Gastrocnemius medialis (tissue), 4 donors: Measurements from ENCODE around the gene UBE3A. TPM values are rescaled to one million over a fixed set of nuclear protein-coding genes. Genes with fewer than 3 reads are reported as not detected.
A peak's percentile ranks its signal among the peaks of the same experiment; 100 is the strongest.

Source experiments
- ATAC-seq, 2 donors: fragments of 150-250 bp; one replicate each; pipeline ENCODE4 v1.9.1; 2016
- DNase-seq, 2 donors: peaks; one replicate each; pipeline ENCODE4 v3.0.0-alpha.2; 2019
- H3K27ac ChIP-seq, 4 donors: fragments of 200-600 bp; sonication (generic); 1 replicate in 1 of 4; 2 replicates in 3 of 4; pipeline ENCODE4 v1.5.1; 2016 to 2018; ENCODE audit warnings: mild to moderate bottlenecking in 2 of 4, moderate library complexity in 1 of 4
- H3K27me3 ChIP-seq, 3 donors: fragments of 200-600 bp; sonication (generic) in 2 of 3; 1 replicate in 1 of 3; 2 replicates in 2 of 3; pipeline versions ENCODE4 v1.5.1 to v1.6.0; 2016 to 2019; ENCODE audit warnings: mild to moderate bottlenecking in 1 of 3, moderate library complexity in 1 of 3
- H3K36me3 ChIP-seq, 2 donors: fragments of 200-600 bp; sonication (generic) in 1 of 2; one replicate each; pipeline ENCODE4 v1.5.1; 2017 to 2018
- H3K4me1 ChIP-seq, 2 donors: fragments of 200-600 bp; sonication (generic) in 1 of 2; one replicate each; pipeline ENCODE4 v1.5.1; 2016 to 2017; ENCODE audit warnings: mild to moderate bottlenecking in 2 of 2
- H3K4me3 ChIP-seq, 4 donors: fragments of 200-600 bp; sonication (generic) in 3 of 4; 1 replicate in 1 of 4; 2 replicates in 3 of 4; pipeline ENCODE4 v1.5.1; 2016 to 2019; ENCODE audit warnings: mild to moderate bottlenecking in 2 of 4
- H3K9me3 ChIP-seq, 3 donors: fragments of 200-600 bp; sonication (generic) in 2 of 3; 1 replicate in 1 of 3; 2 replicates in 2 of 3; pipeline ENCODE4 v1.5.1; 2016 to 2019
- POLR2A ChIP-seq, 2 donors: fragments of 450-650 bp; IDR thresholded peaks; one replicate each; pipeline ENCODE4 v1.6.1; 2017; ENCODE audit warnings: antibody characterized with exemption in 2 of 2, mild to moderate bottlenecking in 2 of 2, moderate library complexity in 2 of 2
- in situ Hi-C, 4 donors: fragments of 200-750 bp; cut with MboI; loops; one replicate each; pipeline versions ENCODE4 v1.15.0 to v1.8.0; 2017; ENCODE audit warnings: low sequenced_read_pairs in 4 of 4
- intact Hi-C: fragments of 100-400 bp; cut with DNase I; formaldehyde crosslinking; loops from one replicate; pipeline ENCODE4 v1.15.1; 2023; ENCODE audit warnings: low total_unique reads
- total RNA-seq, 4 donors: library from RNA; depleted of rRNA; stranded (reverse); fragments of >200 nt; gene quantifications; one replicate each; pipeline versions ENCODE4 v1.1.0 to v1.2.3, GENCODE V29; 2016
- TF ChIP-seq, protein P1 (sequence below), 5 experiments: fragments of 450-650 bp in 3 of 5; fragments of 200-600 bp in 2 of 5; sonication (generic) in 2 of 5; IDR thresholded peaks in 4 of 5; conservative IDR thresholded peaks in 1 of 5; 1 replicate in 4 of 5; 2 replicates in 1 of 5; pipeline ENCODE4 v1.5.1; 2016 to 2019; ENCODE audit warnings: antibody characterized with exemption in 5 of 5, mild to moderate bottlenecking in 3 of 5, moderate library complexity in 3 of 5

The UBE3A gene
- total RNA-seq, 4 donors from 2014 or later: 107 to 154 (median 130) TPM

DNA sequence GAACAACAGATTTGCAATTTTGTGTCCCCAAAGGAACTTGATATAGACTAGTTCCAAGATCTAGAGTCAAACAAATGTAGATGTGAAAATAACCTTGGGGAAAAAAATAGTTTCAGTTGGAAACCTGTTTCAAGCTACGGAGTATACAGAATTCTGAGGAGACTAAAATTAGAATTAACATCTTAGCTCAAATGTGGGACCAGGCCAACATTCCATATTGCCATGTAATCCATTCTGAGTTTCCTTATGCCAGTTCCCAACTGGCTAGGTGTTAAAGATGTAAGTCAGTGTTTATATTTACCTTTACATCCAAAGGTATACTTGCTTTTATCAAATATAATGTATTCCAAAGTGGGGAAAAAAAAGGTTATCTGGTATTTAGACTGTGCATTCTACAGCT, 76.3 kb downstream of the UBE3A start:
- peak; percentile 54 to 61 for ATAC-seq
- H3K27ac ChIP-seq: peak overlapping the region in 3 of 4 donors; percentile 17 to 35 (median 28)
- in situ Hi-C loops: loop anchor here in 1 of 4 donors (10.0 kb wide), 1 partner anchor 52 kb away; no protein-coding TSS in a partner anchor

DNA sequence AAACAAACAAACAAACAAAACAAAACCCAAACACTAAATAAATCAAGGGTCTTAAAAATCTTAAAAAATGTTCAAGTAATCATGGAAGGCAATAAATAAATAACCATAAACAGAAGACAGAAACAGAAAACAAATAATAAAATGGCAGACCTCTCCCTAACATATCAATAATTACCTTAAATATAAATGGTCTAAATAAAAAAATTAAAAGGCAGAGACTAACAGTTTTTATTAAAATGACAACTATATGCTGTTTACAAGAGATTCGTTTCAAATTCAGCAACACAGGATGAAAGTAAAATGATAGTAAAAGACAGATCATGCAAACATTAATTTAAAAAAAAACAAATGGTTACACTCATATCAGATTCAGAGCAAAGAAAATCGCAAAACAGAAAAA, 91.1 kb downstream of the UBE3A start:
- no peak for ATAC-seq
- intact Hi-C loops: loop anchor here (10.0 kb wide), 1 partner anchor 327 kb away; no protein-coding TSS in a partner anchor
- in situ Hi-C loops: loop anchor here in 2 of 4 donors (10.0 kb wide), 1 partner anchor 87 kb away; the partner anchor contains the start of gene UBE3A (in 2 of the 2)
- Histone ChIP-seq H3K4me1 (peaks cover 23 to 33% of the 10 kb centered on the region in 2 donors), H3K27me3 (no peaks in the 10 kb centered on the region), H3K9me3 (peaks cover 0 to 7% (median 3%) of the 10 kb centered on the region in 3 donors), H3K4me3 (no peak overlapping the region), H3K36me3 (peaks cover 0 to under 1% of the 10 kb centered on the region in 2 donors), H3K27ac (peak overlapping the region; percentile 81 to 90 (median 89))
- TF ChIP-seq, protein P1, sequence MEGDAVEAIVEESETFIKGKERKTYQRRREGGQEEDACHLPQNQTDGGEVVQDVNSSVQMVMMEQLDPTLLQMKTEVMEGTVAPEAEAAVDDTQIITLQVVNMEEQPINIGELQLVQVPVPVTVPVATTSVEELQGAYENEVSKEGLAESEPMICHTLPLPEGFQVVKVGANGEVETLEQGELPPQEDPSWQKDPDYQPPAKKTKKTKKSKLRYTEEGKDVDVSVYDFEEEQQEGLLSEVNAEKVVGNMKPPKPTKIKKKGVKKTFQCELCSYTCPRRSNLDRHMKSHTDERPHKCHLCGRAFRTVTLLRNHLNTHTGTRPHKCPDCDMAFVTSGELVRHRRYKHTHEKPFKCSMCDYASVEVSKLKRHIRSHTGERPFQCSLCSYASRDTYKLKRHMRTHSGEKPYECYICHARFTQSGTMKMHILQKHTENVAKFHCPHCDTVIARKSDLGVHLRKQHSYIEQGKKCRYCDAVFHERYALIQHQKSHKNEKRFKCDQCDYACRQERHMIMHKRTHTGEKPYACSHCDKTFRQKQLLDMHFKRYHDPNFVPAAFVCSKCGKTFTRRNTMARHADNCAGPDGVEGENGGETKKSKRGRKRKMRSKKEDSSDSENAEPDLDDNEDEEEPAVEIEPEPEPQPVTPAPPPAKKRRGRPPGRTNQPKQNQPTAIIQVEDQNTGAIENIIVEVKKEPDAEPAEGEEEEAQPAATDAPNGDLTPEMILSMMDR (IDR thresholded peaks at IDR 0.05 in 4 of 5, conservative IDR thresholded peaks at IDR 0.05 in 1 of 5): no peak
- DNase-seq: no peak

More for the DNA sequence above, 76.3 kb downstream of the UBE3A start:
- intact Hi-C loops: no loop called here
- no peaks in the 10 kb centered on the region for H3K9me3 ChIP-seq
- H3K36me3 ChIP-seq: peaks cover 0 to 11% of the 10 kb centered on the region in 2 donors
- no peak overlapping the region for H3K4me3 ChIP-seq
- H3K27me3 ChIP-seq: no peaks in the 10 kb centered on the region
- DNase-seq: no peak
- no peak for TF ChIP-seq POLR2A (IDR thresholded peaks at IDR 0.05)
- TF ChIP-seq, protein P1 (IDR thresholded peaks at IDR 0.05 in 4 of 5, conservative IDR thresholded peaks at IDR 0.05 in 1 of 5): no peak
- H3K4me1 ChIP-seq: peaks cover 15 to 29% of the 10 kb centered on the region in 2 donors

DNA sequence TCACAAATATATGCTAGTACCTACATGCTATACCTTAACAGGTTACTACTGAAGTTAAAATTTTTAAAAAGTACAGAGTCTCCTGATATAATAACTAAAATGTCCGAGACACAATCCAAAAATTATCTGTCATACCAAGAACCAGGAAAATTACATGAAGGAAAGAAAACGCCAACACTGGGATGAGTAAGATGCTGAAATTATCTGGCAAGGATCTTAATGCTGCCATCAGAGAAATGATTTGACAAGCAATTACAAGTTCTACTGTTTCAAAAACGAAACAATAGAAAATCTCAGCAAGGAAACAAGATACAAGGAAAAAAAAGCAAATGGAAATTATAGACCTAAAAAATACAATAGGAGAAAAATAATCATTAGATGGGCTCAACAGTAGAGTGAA, 92.5 kb downstream of the UBE3A start:
- Histone ChIP-seq H3K36me3 (no peaks in the 10 kb centered on the region), H3K27me3 (no peaks in the 10 kb centered on the region), H3K27ac (peak overlapping the region; percentile 81 to 90 (median 89)), H3K9me3 (peaks cover 0 to 7% (median 3%) of the 10 kb centered on the region in 3 donors), H3K4me1 (peaks cover 23 to 33% of the 10 kb centered on the region in 2 donors), H3K4me3 (peak overlapping the region in 3 of 4 donors; percentile 13 to 22 (median 15))
- DNase-seq: no peak
- peak; percentile 19 to 36 for ATAC-seq
- in situ Hi-C loops (loop anchor here in 2 of 4 donors (10.0 kb wide), 1 partner anchor 88 kb away; the partner anchor contains the start of gene UBE3A (in 2 of the 2)), intact Hi-C loops (loop anchor here (1.0 to 10.0 kb wide), 2 partner anchors 93 to 328 kb away; partner anchors contain the start of gene UBE3A)
- TF ChIP-seq, protein P1 (IDR thresholded peaks at IDR 0.05 in 4 of 5, conservative IDR thresholded peaks at IDR 0.05 in 1 of 5): no peak
- TF ChIP-seq POLR2A (IDR thresholded peaks at IDR 0.05): no peak

DNA sequence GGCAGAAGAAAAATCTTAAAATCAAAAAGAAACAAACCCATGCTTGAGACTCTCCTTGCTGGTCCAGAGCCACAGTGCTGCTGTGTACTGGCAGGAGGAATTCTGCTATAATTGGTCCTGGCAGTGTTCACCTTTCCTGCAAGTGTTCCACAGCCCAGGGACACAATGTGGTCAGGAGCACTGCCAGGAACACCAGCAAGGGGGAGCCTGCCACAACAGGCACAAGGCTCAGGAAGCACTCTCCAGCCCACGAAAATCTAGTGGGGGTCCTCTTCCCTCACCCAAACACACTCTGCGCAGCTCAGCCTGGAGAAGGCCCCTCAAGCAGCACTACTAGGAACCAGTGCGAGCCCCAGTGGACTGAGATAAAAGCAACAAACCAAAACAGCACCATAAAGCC, 92.9 kb downstream of the UBE3A start:
- TF ChIP-seq, protein P1 (IDR thresholded peaks at IDR 0.05 in 4 of 5, conservative IDR thresholded peaks at IDR 0.05 in 1 of 5): peak; percentile 30 to 60 (median 54)
- TF ChIP-seq POLR2A (IDR thresholded peaks at IDR 0.05): peak in 1 of 2 donors; percentile 7
- DNase-seq (peak; percentile 86 to 92), ATAC-seq (peak; percentile 99 to 100)
- in situ Hi-C loops: loop anchor here in 2 of 4 donors (10.0 kb wide), 1 partner anchor 89 kb away; the partner anchor contains the start of gene UBE3A (in 2 of the 2)
- H3K27ac ChIP-seq: peak overlapping the region; percentile 81 to 90 (median 89)
- H3K27me3 ChIP-seq: no peaks in the 10 kb centered on the region
- H3K4me1 ChIP-seq: peaks cover 23 to 33% of the 10 kb centered on the region in 2 donors
- intact Hi-C loops: loop anchor here (1.0 to 10.0 kb wide), 2 partner anchors 93 to 329 kb away; partner anchors contain the start of gene UBE3A
- peak overlapping the region; percentile 15 to 33 (median 24) for H3K4me3 ChIP-seq
- H3K9me3 ChIP-seq: peaks cover 0 to 7% (median 3%) of the 10 kb centered on the region in 3 donors
- no peaks in the 10 kb centered on the region for H3K36me3 ChIP-seq
